WTC11 (cell line): Measurements from ENCODE around the gene AGAP3. TPM values are rescaled to one million over a fixed set of nuclear protein-coding genes. Genes with fewer than 3 reads are reported as not detected.
A peak's percentile ranks its signal among the peaks of the same experiment; 100 is the strongest.

Experiments
- ATAC-seq: fragments of 200-7000 bp; cut with Tn5 transposase; 2 replicates; pipeline ENCODE4 v1.10.0; 2021; ENCODE audit warnings: mild to moderate bottlenecking, moderate library complexity
- CTCF ChIA-PET: fragments of 300-600 bp; sonication (Branson Sonifier 250); formaldehyde crosslinking; loops from one replicate; lab custom pipeline; 2021; ENCODE audit warnings: antibody characterized with exemption; lab: Charles Lee
- POLR2A ChIA-PET: fragments of 350-600 bp; sonication (Branson Sonifier 250); formaldehyde crosslinking; loops from one replicate; lab custom pipeline; 2021; ENCODE audit warnings: antibody characterized with exemption; lab: Charles Lee
- DNase-seq: peaks from one replicate; pipeline ENCODE4 v3.0.0; 2021; ENCODE audit warnings: low spot score
- H3K27ac Mint-ChIP-seq: 2 replicates; pipeline ENCODE4 v1.8.0; 2021; ENCODE audit warnings: mixed read lengths
- H3K27me3 Mint-ChIP-seq: 2 replicates; pipeline ENCODE4 v1.8.0; 2021; ENCODE audit warnings: low read depth, mild to moderate bottlenecking, moderate library complexity, mixed read lengths
- H3K36me3 Mint-ChIP-seq: 2 replicates; pipeline ENCODE4 v1.8.0; 2021; ENCODE audit warnings: mixed read lengths
- H3K4me1 Mint-ChIP-seq: 2 replicates; pipeline ENCODE4 v1.8.0; 2022; ENCODE audit warnings: mixed read lengths
- H3K4me3 Mint-ChIP-seq: 2 replicates; pipeline ENCODE4 v1.8.0; 2021; ENCODE audit warnings: mild to moderate bottlenecking, moderate library complexity, mixed read lengths
- H3K9me3 Mint-ChIP-seq: 2 replicates; pipeline ENCODE4 v1.8.0; 2021; ENCODE audit warnings: mixed read lengths
- ATF1 ChIP-seq: sonication (generic); formaldehyde crosslinking; IDR thresholded peaks from 2 replicates; pipeline ENCODE4 v1.8.1; 2023; ENCODE audit warnings: mild to moderate bottlenecking, moderate library complexity, missing genetic modification reagents
- ETV6 ChIP-seq: sonication (generic); formaldehyde crosslinking; IDR thresholded peaks from 2 replicates; pipeline ENCODE4 v1.8.1; 2022; ENCODE audit warnings: mild to moderate bottlenecking, missing genetic modification reagents
- NR1H2 ChIP-seq: sonication (generic); formaldehyde crosslinking; IDR thresholded peaks from 2 replicates; pipeline ENCODE4 v1.9.0; 2021; ENCODE audit warnings: mild to moderate bottlenecking, moderate library complexity, missing genetic modification reagents
- TEAD1 ChIP-seq: sonication (generic); formaldehyde crosslinking; IDR thresholded peaks from 2 replicates; pipeline ENCODE4 v1.8.0; 2022; ENCODE audit warnings: mild to moderate bottlenecking, missing genetic modification reagents
- ZNF121 ChIP-seq: sonication (generic); formaldehyde crosslinking; IDR thresholded peaks from 2 replicates; pipeline ENCODE4 v1.8.0; 2023; ENCODE audit warnings: missing genetic modification reagents
- total RNA-seq: library from RNA; stranded (reverse); gene quantifications from 3 replicates; pipeline ENCODE4 v1.2.3, GENCODE V29; 2021
- TF ChIP-seq, protein P1 (sequence below): fragments of 250-450 bp; sonication (Bioruptor Pico); IDR thresholded peaks from 2 replicates; pipeline ENCODE4 v1.9.0; 2021; ENCODE audit warnings: mild to moderate bottlenecking
- TF ChIP-seq, protein P2 (sequence below): sonication (generic); formaldehyde crosslinking; IDR thresholded peaks from 2 replicates; pipeline ENCODE4 v1.8.1; 2023; ENCODE audit warnings: mild to moderate bottlenecking, moderate library complexity, missing genetic modification reagents
- TF ChIP-seq, protein P3 (sequence below): sonication (generic); formaldehyde crosslinking; IDR thresholded peaks from 2 replicates; pipeline ENCODE4 v1.8.1; 2022; ENCODE audit warnings: low read depth, missing genetic modification reagents, borderline replicate concordance
- TF ChIP-seq, protein P4 (sequence below): sonication (generic); formaldehyde crosslinking; IDR thresholded peaks from 2 replicates; pipeline ENCODE4 v1.8.1; 2023; ENCODE audit warnings: mild to moderate bottlenecking, missing genetic modification reagents, moderate library complexity
- TF ChIP-seq, protein P5 (sequence below): sonication (generic); formaldehyde crosslinking; IDR thresholded peaks from 2 replicates; pipeline ENCODE4 v1.8.1; 2023; ENCODE audit warnings: mild to moderate bottlenecking, missing genetic modification reagents

Gene AGAP3
- total RNA-seq, 1 experiment from 2014 or later: 163 TPM

DNA sequence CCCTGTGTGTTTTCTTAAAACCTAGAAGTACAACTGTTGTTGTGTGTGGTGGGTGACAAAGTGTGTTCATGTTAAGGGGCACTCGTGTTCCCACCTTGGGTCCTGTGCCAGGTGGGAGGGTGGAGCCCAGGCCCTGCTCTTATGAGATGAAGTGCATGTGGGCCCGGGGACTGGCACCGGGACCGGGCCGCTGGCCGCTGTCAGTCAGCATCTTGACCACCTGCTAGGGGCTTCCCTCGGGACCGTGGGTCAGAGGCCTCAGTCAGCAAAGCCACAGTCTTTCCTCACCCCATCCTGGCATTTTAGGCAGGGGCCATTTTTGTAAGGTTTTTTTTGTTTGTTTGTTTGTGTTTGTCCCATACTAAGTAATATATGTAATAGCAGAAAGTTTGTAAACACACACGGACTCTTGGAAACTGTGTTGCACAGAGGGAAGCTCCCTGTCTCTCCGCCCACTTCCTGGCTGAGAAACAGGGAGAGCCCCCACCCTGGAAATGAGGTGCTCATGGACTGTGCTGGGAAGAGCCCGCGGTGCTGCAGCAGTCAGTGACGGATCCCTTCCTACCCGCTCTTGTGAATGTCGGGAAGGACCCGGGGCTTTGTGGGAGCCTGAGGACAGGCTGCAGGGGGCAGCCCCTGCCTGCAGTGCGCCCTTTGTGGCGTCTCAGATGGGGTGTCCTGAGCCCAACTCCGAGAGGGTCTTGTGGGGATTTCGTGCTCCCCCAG is 13.4 kb downstream of the AGAP3 start (continued):
- TF ChIP-seq, protein P1, sequence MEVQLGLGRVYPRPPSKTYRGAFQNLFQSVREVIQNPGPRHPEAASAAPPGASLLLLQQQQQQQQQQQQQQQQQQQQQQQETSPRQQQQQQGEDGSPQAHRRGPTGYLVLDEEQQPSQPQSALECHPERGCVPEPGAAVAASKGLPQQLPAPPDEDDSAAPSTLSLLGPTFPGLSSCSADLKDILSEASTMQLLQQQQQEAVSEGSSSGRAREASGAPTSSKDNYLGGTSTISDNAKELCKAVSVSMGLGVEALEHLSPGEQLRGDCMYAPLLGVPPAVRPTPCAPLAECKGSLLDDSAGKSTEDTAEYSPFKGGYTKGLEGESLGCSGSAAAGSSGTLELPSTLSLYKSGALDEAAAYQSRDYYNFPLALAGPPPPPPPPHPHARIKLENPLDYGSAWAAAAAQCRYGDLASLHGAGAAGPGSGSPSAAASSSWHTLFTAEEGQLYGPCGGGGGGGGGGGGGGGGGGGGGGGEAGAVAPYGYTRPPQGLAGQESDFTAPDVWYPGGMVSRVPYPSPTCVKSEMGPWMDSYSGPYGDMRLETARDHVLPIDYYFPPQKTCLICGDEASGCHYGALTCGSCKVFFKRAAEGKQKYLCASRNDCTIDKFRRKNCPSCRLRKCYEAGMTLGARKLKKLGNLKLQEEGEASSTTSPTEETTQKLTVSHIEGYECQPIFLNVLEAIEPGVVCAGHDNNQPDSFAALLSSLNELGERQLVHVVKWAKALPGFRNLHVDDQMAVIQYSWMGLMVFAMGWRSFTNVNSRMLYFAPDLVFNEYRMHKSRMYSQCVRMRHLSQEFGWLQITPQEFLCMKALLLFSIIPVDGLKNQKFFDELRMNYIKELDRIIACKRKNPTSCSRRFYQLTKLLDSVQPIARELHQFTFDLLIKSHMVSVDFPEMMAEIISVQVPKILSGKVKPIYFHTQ (CRISPR knock-in tag): no peak
- TF ChIP-seq NR1H2 (CRISPR knock-in tag) (no peak), ATF1 (no peak)
- TF ChIP-seq, protein P2, sequence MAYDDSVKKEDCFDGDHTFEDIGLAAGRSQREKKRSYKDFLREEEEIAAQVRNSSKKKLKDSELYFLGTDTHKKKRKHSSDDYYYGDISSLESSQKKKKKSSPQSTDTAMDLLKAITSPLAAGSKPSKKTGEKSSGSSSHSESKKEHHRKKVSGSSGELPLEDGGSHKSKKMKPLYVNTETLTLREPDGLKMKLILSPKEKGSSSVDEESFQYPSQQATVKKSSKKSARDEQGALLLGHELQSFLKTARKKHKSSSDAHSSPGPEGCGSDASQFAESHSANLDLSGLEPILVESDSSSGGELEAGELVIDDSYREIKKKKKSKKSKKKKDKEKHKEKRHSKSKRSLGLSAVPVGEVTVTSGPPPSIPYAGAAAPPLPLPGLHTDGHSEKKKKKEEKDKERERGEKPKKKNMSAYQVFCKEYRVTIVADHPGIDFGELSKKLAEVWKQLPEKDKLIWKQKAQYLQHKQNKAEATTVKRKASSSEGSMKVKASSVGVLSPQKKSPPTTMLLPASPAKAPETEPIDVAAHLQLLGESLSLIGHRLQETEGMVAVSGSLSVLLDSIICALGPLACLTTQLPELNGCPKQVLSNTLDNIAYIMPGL (CRISPR knock-in tag): no peak
- TF ChIP-seq, all 79 proteins: peak for 0

DNA sequence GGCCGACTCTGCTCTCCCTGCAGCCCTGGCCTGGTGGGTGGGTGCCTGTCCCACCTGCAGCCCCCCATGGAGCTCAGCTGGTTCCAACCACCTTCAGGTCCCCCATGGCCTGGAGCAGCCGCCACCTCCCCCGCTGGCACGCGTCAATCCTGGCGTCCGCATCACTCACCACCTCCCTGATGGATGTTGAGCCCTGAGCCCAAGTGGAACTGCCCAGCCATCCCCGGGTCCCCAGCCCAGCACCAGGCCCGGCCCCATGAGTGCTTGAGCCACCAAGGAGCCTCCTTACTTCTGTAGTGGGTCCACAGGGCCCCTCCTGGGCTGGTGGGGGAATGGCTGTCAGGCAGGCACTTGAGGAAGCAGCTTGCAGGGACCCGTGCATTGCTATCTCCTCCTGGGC is 14.6 kb downstream of the AGAP3 start:
- CTCF ChIA-PET: interaction anchor here (1.2 to 1.9 kb wide), 2 partner anchors 10 to 13 kb away, joined by 3 to 4 read pairs; no protein-coding TSS in a partner anchor

DNA sequence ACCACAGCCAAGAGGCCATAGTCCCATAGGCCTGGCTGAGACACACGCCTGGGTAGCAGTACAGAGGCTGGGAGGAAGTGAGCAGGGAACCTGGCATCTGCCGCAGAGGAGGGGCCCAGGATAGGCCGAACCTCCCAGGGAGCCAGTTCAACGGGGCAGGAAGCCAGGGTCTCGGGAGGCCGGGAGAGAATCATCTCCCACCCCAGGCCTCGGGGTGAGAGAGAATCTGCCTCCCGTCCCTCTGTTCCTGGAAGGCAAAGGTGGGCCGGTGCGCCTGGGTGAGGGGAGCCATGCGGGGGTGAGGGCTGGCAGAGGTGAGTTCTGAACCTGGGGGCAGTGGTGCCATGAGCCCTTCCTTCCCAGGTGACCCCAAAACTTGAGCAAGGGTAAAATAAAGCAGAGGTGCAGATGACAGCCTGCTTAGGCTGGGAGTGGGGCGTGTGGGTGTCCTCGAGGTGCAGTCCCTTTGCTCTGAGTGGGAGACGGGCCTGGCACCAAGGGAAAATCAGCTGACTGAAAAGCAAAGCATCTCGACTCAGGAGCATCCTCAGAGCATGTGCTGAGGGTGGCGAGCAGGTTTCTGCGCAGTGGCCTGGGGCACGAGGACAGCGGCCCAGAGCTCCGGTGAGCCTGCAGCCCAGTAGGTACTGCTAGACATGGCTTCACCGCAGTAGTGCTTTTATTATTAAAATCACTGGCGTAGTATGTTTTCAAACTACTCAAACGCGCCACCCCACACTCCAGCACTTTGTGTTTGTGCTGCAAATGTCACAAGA is 15.5 kb downstream of the AGAP3 start:
- H3K4me1 Mint-ChIP-seq: peaks cover 47% of the 10 kb centered on the region
- no peak for DNase-seq
- TF ChIP-seq, protein P3, sequence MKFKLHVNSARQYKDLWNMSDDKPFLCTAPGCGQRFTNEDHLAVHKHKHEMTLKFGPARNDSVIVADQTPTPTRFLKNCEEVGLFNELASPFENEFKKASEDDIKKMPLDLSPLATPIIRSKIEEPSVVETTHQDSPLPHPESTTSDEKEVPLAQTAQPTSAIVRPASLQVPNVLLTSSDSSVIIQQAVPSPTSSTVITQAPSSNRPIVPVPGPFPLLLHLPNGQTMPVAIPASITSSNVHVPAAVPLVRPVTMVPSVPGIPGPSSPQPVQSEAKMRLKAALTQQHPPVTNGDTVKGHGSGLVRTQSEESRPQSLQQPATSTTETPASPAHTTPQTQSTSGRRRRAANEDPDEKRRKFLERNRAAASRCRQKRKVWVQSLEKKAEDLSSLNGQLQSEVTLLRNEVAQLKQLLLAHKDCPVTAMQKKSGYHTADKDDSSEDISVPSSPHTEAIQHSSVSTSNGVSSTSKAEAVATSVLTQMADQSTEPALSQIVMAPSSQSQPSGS: no peak
- POLR2A ChIA-PET: no interaction called here
- no peak overlapping the region for H3K4me3 Mint-ChIP-seq
- CTCF ChIA-PET: interaction anchor here (0.6 to 1.9 kb wide), 2 partner anchors 9 to 12 kb away, joined by 3 to 4 read pairs; no protein-coding TSS in a partner anchor
- H3K27me3 Mint-ChIP-seq: no peaks in the 10 kb centered on the region
- peak; percentile 15 for ATAC-seq
- peaks cover 7% of the 10 kb centered on the region for H3K36me3 Mint-ChIP-seq
- peak overlapping the region; percentile 23; the same call in 1 of the 2 replicates for H3K27ac Mint-ChIP-seq
- H3K9me3 Mint-ChIP-seq: no peaks in the 10 kb centered on the region

More for the DNA sequence above, 14.6 kb downstream of the AGAP3 start:
- no peaks in the 10 kb centered on the region for H3K9me3 Mint-ChIP-seq
- H3K27ac Mint-ChIP-seq: peak overlapping the region; percentile 74; the same call in 1 of the 2 replicates
- H3K4me1 Mint-ChIP-seq: peaks cover 46% of the 10 kb centered on the region
- H3K27me3 Mint-ChIP-seq: no peaks in the 10 kb centered on the region
- peaks cover 9% of the 10 kb centered on the region for H3K36me3 Mint-ChIP-seq
- TF ChIP-seq TEAD1 (CRISPR knock-in tag) (no peak), ZNF121 (CRISPR knock-in tag) (no peak), ETV6 (no peak)
- TF ChIP-seq, protein P4, sequence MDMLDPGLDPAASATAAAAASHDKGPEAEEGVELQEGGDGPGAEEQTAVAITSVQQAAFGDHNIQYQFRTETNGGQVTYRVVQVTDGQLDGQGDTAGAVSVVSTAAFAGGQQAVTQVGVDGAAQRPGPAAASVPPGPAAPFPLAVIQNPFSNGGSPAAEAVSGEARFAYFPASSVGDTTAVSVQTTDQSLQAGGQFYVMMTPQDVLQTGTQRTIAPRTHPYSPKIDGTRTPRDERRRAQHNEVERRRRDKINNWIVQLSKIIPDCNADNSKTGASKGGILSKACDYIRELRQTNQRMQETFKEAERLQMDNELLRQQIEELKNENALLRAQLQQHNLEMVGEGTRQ (CRISPR knock-in tag): no peak
- TF ChIP-seq, protein P5, sequence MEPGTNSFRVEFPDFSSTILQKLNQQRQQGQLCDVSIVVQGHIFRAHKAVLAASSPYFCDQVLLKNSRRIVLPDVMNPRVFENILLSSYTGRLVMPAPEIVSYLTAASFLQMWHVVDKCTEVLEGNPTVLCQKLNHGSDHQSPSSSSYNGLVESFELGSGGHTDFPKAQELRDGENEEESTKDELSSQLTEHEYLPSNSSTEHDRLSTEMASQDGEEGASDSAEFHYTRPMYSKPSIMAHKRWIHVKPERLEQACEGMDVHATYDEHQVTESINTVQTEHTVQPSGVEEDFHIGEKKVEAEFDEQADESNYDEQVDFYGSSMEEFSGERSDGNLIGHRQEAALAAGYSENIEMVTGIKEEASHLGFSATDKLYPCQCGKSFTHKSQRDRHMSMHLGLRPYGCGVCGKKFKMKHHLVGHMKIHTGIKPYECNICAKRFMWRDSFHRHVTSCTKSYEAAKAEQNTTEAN (CRISPR knock-in tag): no peak
- no peak for DNase-seq
- no peak for ATAC-seq
- POLR2A ChIA-PET: no interaction called here
- H3K4me3 Mint-ChIP-seq: no peak overlapping the region
